ENCODE results near the gene DPM2.
A peak's percentile ranks its signal among the peaks of the same experiment; 100 is the strongest.

Gene DPM2

GRCh38 chr9:127919253-127919815, 18.3 kb downstream of the DPM2 start:
- Histone ChIP-seq H3K4me3 (replicated peaks; ENCODE audit: insufficient read depth, low read length) (no peak overlapping the region), H3K27ac (replicated peaks) (peak overlapping the region; percentile 48), H3K27me3 (ENCODE audit: insufficient read depth, poor library complexity, severe bottlenecking) (peaks cover 2% of the 10 kb centered on the region)
- TF ChIP-seq GABPA (IDR thresholded peaks at IDR 0.05; ENCODE audit: low read depth) (no peak), POLR2AphosphoS5 (IDR thresholded peaks at IDR 0.05; ENCODE audit: low read depth) (peak; percentile 65; the same call in 1 of the 2 replicates)
- DNase-seq (ENCODE audit: low read depth in 1 of 2, low spot score in 1 of 2) = peak; percentile 84 to 98

GRCh38 chr9:127918183-127919107, 19.2 kb downstream of the DPM2 start:
- Histone ChIP-seq H3K4me3 (replicated peaks; ENCODE audit: insufficient read depth, low read length) (no peak overlapping the region), H3K27me3 (ENCODE audit: insufficient read depth, poor library complexity, severe bottlenecking) (peaks cover 2% of the 10 kb centered on the region), H3K27ac (replicated peaks) (peak overlapping the region; percentile 48)
- DNase-seq (ENCODE audit: low read depth in 1 of 2, low spot score in 1 of 2) = no peak
- TF ChIP-seq REST (IDR thresholded peaks at IDR 0.05; ENCODE audit: insufficient replicate concordance, low read depth) (no peak), CTCF (IDR thresholded peaks at IDR 0.05; ENCODE audit: insufficient read depth, low read length) (peak; percentile 2), GABPA (IDR thresholded peaks at IDR 0.05; ENCODE audit: low read depth) (no peak), POLR2AphosphoS5 (IDR thresholded peaks at IDR 0.05; ENCODE audit: low read depth) (no peak), SPI1 (IDR thresholded peaks at IDR 0.05; ENCODE audit: borderline replicate concordance, low read depth) (no peak)

- H3K27ac ChIP-seq (replicated peaks) = no peak overlapping the region
- no peak overlapping the region for H3K4me3 ChIP-seq (replicated peaks; ENCODE audit: insufficient read depth, low read length)
These were observed 20.1 kb downstream of the DPM2 start for GRCh38 chr9:127917603-127918002.

More at GRCh38 chr9:127917603-127918002, 20.1 kb downstream of the DPM2 start:
- H3K27me3 ChIP-seq (ENCODE audit: insufficient read depth, poor library complexity, severe bottlenecking) = no peaks in the 10 kb centered on the region
- DNase-seq (ENCODE audit: low read depth in 1 of 2, low spot score in 1 of 2) = peak in 1 of 2 experiments; percentile 36
- TF ChIP-seq CTCF (IDR thresholded peaks at IDR 0.05; ENCODE audit: insufficient read depth, low read length) (no peak), REST (IDR thresholded peaks at IDR 0.05; ENCODE audit: insufficient replicate concordance, low read depth) (no peak), POLR2AphosphoS5 (IDR thresholded peaks at IDR 0.05; ENCODE audit: low read depth) (no peak), SPI1 (IDR thresholded peaks at IDR 0.05; ENCODE audit: borderline replicate concordance, low read depth) (peak; percentile 60; the same call in 1 of the 2 replicates)
